Hepatocyte (in vitro differentiated cells): ENCODE measurements around the gene TAF6L. TPM values are rescaled to one million over a fixed set of nuclear protein-coding genes. Genes with fewer than 3 reads are reported as not detected.

Source experiments
- DNase-seq: peaks from one replicate; pipeline ENCODE4 v3.0.0-alpha.2; 2016; ENCODE audit warnings: low spot score
- H2AFZ ChIP-seq: fragments of 200-600 bp; sonication (generic); 2 replicates; pipeline ENCODE4 v1.6.0; 2016; ENCODE audit warnings: antibody characterized with exemption, mild to moderate bottlenecking
- H3K27ac ChIP-seq: fragments of 200-600 bp; sonication (generic); 2 replicates; pipeline ENCODE4 v1.5.1; 2016; ENCODE audit warnings: mild to moderate bottlenecking
- H3K27me3 ChIP-seq: fragments of 200-600 bp; sonication (generic); 2 replicates; pipeline ENCODE4 v1.6.1; 2016
- H3K36me3 ChIP-seq: fragments of 200-600 bp; sonication (generic); replicated peaks from 2 replicates; pipeline ENCODE4 v1.5.1; 2016; ENCODE audit warnings: low read depth; ENCODE audit not compliant: insufficient read depth
- H3K4me1 ChIP-seq: fragments of 200-600 bp; sonication (generic); 2 replicates; pipeline ENCODE4 v1.5.1; 2016; ENCODE audit warnings: mild to moderate bottlenecking, moderate library complexity; ENCODE audit not compliant: insufficient read depth
- H3K4me2 ChIP-seq: fragments of 200-600 bp; sonication (generic); 2 replicates; pipeline ENCODE4 v1.6.0; 2016
- H3K4me3 ChIP-seq: fragments of 200-600 bp; sonication (generic); 2 replicates; pipeline ENCODE4 v1.5.1; 2016; ENCODE audit warnings: mild to moderate bottlenecking
- H3K79me2 ChIP-seq: fragments of 200-600 bp; sonication (generic); 2 replicates; pipeline ENCODE4 v1.6.0; 2017; ENCODE audit warnings: mild to moderate bottlenecking
- H3K9me2 ChIP-seq: fragments of 200-600 bp; sonication (generic); replicated peaks from 2 replicates; pipeline ENCODE4 v1.6.0; 2017; ENCODE audit warnings: mild to moderate bottlenecking; ENCODE audit not compliant: insufficient read depth
- H3K9me3 ChIP-seq: fragments of 200-600 bp; sonication (generic); 2 replicates; pipeline ENCODE4 v1.5.1; 2016; ENCODE audit warnings: low read depth, mild to moderate bottlenecking
- H4K20me1 ChIP-seq: fragments of 200-600 bp; sonication (generic); 2 replicates; pipeline ENCODE4 v1.6.0; 2016; ENCODE audit warnings: mild to moderate bottlenecking; ENCODE audit not compliant: insufficient read depth, poor library complexity, severe bottlenecking
- CTCF ChIP-seq: fragments of 200-600 bp; sonication (generic); IDR thresholded peaks from 2 replicates; pipeline ENCODE4 v1.5.1; 2016; ENCODE audit warnings: antibody characterized with exemption, mild to moderate bottlenecking; ENCODE audit not compliant: poor library complexity
- EZH2 ChIP-seq: fragments of 200-600 bp; sonication (generic); IDR thresholded peaks from 2 replicates; pipeline ENCODE4 v1.6.1; 2016; ENCODE audit warnings: antibody characterized with exemption, mild to moderate bottlenecking, borderline replicate concordance
- EZH2phosphoT487 ChIP-seq: fragments of 200-600 bp; sonication (generic); IDR thresholded peaks from one replicate; pipeline ENCODE4 v1.6.1; 2018; ENCODE audit warnings: antibody characterized with exemption, mild to moderate bottlenecking, low read depth, moderate library complexity; ENCODE audit not compliant: unreplicated experiment, severe bottlenecking
- WGBS: methylation state at CpG from one replicate; pipeline ENCODE4 v1.1.6; 2016; ENCODE audit warnings: low lambda C conversion rate; ENCODE audit errors: missing lambda C conversion rate; 5-methylcytosine and 5-hydroxymethylcytosine counted together
- polyA plus RNA-seq: library from polyadenylated mRNA; unstranded; fragments of >200 nt; fragmentation: Nextera tagmentation; extraction: Ambion mirVana; gene quantifications from 2 replicates; pipeline ENCODE4 v1.2.1, GENCODE V29; 2016
- total RNA-seq: library from RNA; depleted of rRNA; stranded (reverse); fragments of >200 nt; gene quantifications from 2 replicates; pipeline ENCODE4 v1.2.3, GENCODE V29; 2014

The TAF6L gene
- total and polyA plus RNA-seq, 2 experiments from 2014 or later = 20.5 to 36.0 TPM

GRCh38 chr11:62752177-62752785 lies 18.9 kb upstream of the TAF6L start:
- H2AFZ ChIP-seq = no peak overlapping the region
- peaks cover 12% of the 10 kb centered on the region for H3K4me1 ChIP-seq
- 98% methylated on average over 14 of the region's 14 CpGs for WGBS
- H3K4me3 ChIP-seq = no peak overlapping the region
- H3K4me2 ChIP-seq = no peak overlapping the region
- no peak for TF ChIP-seq CTCF
- no peak for TF ChIP-seq EZH2
- no peak for TF ChIP-seq EZH2phosphoT487
- H3K9me2 ChIP-seq = no peaks in the 10 kb centered on the region
- H3K27me3 ChIP-seq = no peaks in the 10 kb centered on the region
- H3K9me3 ChIP-seq = no peaks in the 10 kb centered on the region
- H3K36me3 ChIP-seq = no peaks in the 10 kb centered on the region
- H3K79me2 ChIP-seq = peaks cover 32% of the 10 kb centered on the region
- DNase-seq = no peak
- no peaks in the 10 kb centered on the region for H4K20me1 ChIP-seq
- H3K27ac ChIP-seq = no peak overlapping the region

- Histone ChIP-seq H4K20me1 (no peaks in the 10 kb centered on the region), H3K9me2 (no peaks in the 10 kb centered on the region), H2AFZ (peak overlapping the region; percentile 70), H3K27ac (peak overlapping the region; percentile 91), H3K9me3 (no peaks in the 10 kb centered on the region), H3K79me2 (peaks cover 32% of the 10 kb centered on the region), H3K36me3 (no peaks in the 10 kb centered on the region), H3K27me3 (no peaks in the 10 kb centered on the region), H3K4me2 (peak overlapping the region; percentile 75), H3K4me1 (peaks cover 12% of the 10 kb centered on the region), H3K4me3 (peak overlapping the region; percentile 67)
- 90% methylated on average over 15 of the region's 15 CpGs for WGBS
- DNase-seq = no peak
- TF ChIP-seq CTCF (no peak), EZH2 (no peak), EZH2phosphoT487 (no peak)
These were observed 18.0 kb upstream of the TAF6L start for GRCh38 chr11:62752994-62753735.

DNA sequence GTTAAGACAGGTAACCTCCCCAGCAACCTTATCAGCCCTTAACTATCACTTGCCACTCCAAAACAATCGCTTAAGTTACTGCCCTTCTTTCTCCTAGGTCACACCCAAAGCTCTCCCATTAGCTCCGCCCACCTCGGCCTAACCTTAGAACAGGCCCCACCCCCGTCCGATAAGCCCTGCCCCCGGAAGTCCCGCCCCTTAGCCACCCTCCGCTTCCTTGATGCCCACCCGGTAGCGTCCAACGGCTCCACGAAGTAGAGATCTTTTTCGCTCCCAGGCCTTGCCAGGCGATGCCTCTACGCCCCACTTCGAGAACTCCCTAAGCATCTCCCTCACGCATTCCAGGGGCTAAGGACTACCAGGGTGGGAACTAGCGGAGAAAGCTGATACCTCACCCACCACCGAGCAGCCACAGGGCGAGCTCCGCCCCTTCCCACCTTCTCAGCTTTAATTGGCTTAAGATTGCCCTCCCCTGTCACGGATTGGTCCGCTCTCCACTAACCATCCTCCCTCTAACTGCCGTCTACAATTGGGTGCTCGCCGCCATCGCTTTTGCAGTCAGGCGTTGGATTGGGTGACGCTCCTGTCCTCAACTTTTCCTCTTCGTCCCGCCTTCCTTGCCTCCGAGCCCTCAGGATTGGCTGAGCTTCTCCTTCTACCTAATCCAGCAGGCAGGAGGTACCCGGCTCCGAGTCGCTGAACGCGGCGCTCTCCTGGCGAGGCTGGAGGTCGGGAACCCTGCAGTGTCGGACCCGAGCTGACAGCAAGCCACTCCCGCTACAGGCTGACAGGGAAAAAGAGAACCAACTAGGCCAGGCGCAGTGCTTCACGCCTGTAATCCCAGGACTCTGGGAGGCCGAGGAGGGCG lies 17.2 kb upstream of the TAF6L start, which contains the start of gene ZBTB3:
ZBTB3 (minus strand) TSS at position 425 of the 868 bp plus-strand sequence. CDS start 496 bp downstream, outside the sequence.
- TF ChIP-seq CTCF (no peak), EZH2 (no peak), EZH2phosphoT487 (no peak)
- H3K4me1 ChIP-seq = peaks cover 12% of the 10 kb centered on the region
- peak; percentile 98 for DNase-seq
- H3K9me2 ChIP-seq = no peaks in the 10 kb centered on the region
- no peaks in the 10 kb centered on the region for H4K20me1 ChIP-seq
- peaks cover 32% of the 10 kb centered on the region for H3K79me2 ChIP-seq
- no peaks in the 10 kb centered on the region for H3K9me3 ChIP-seq
- H2AFZ ChIP-seq = peak within 1 kb of the TSS; percentile 70
- H3K4me2 ChIP-seq = peak within 1 kb of the TSS; percentile 75
- peak within 1 kb of the TSS; percentile 67 for H3K4me3 ChIP-seq
- no peaks in the 10 kb centered on the region for H3K27me3 ChIP-seq
- peak within 1 kb of the TSS; percentile 91 for H3K27ac ChIP-seq
- 1% methylated on average over 40 of the region's 47 CpGs for WGBS
- H3K36me3 ChIP-seq = no peaks in the 10 kb centered on the region
